Measurements from ENCODE around the gene TMEM138.
A peak's percentile ranks its signal among the peaks of the same experiment; 100 is the strongest.

TMEM138 gene

DNA sequence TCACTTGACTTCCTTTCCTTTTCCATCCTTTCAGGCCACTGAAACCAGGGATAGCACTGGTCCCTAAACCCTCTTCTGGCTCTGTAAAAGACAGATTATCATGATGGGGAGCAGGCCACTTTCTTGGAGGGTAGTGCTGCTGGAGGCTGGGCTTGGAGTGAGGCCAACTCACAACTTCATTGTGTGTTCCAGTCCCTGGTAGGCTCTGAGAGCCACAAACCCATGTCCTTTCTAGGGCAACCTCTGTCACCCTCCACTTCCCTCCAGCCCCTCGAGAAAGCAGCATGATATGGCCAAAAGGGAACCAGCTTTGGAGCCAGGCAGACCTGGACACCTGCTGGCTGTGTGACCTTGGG, 26.8 kb upstream of the TMEM138 start:
- no peak overlapping the region for H3K4me3 ChIP-seq (ENCODE audit: low read depth, low read length)
- no peak for DNase-seq (ENCODE audit: low read depth)
- TF ChIP-seq MYC (IDR thresholded peaks at IDR 0.05; ENCODE audit: low read depth, low read length) = no peak
- TF ChIP-seq, protein P1, sequence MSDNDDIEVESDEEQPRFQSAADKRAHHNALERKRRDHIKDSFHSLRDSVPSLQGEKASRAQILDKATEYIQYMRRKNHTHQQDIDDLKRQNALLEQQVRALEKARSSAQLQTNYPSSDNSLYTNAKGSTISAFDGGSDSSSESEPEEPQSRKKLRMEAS (IDR thresholded peaks at IDR 0.05; ENCODE audit: low read depth, low read length) = no peak
- no peak for TF ChIP-seq POLR2A (IDR thresholded peaks at IDR 0.05; ENCODE audit: extremely low read depth, insufficient read length)
- TF ChIP-seq, protein P2, sequence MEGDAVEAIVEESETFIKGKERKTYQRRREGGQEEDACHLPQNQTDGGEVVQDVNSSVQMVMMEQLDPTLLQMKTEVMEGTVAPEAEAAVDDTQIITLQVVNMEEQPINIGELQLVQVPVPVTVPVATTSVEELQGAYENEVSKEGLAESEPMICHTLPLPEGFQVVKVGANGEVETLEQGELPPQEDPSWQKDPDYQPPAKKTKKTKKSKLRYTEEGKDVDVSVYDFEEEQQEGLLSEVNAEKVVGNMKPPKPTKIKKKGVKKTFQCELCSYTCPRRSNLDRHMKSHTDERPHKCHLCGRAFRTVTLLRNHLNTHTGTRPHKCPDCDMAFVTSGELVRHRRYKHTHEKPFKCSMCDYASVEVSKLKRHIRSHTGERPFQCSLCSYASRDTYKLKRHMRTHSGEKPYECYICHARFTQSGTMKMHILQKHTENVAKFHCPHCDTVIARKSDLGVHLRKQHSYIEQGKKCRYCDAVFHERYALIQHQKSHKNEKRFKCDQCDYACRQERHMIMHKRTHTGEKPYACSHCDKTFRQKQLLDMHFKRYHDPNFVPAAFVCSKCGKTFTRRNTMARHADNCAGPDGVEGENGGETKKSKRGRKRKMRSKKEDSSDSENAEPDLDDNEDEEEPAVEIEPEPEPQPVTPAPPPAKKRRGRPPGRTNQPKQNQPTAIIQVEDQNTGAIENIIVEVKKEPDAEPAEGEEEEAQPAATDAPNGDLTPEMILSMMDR (IDR thresholded peaks at IDR 0.05; ENCODE audit: low read depth, low read length) = no peak

DNA sequence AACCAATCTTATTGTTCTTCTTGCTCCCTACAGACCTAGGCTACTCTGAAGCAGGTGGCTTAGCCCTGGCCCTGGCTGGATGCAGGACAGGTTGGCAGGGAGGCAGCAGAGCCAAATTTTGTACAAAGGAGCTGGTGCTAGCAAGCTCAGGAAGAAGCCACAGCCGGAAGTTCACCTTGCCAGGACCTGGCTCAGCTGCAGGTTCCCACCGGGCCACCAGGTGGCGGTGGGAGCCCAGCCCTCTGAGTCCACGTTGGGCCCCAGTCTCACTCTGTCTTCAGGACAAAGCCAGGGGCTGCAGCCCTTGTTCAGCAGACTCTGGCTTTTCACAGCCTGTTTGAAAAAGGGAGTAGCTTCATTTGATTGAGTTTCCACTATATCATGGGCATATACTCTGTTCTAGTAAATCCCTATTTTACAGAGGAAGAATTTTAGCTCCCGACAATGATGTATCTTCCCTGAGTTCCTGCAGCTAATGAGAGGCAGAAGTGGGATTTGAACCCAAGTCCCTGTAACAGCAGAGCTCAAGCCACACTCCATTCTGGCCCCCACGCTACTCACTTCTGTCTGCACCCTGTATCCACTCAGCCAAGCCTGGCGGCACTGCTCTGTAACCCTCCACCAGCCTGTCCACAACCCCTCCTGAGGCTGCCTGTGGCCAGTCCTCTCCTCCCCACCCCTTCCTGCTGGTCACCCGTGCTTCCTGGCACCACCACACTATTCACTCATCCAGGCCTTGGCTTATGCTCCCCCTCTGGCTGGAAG, 25.8 kb upstream of the TMEM138 start:
- TF ChIP-seq POLR2A (IDR thresholded peaks at IDR 0.05; ENCODE audit: extremely low read depth, insufficient read length) (no peak), MYC (IDR thresholded peaks at IDR 0.05; ENCODE audit: low read depth, low read length) (peak; percentile 70; the same call in 1 of the 2 replicates)
- TF ChIP-seq, protein P1 (IDR thresholded peaks at IDR 0.05; ENCODE audit: low read depth, low read length) = peak; percentile 74
- TF ChIP-seq, protein P2 (IDR thresholded peaks at IDR 0.05; ENCODE audit: low read depth, low read length) = peak; percentile 98

DNA sequence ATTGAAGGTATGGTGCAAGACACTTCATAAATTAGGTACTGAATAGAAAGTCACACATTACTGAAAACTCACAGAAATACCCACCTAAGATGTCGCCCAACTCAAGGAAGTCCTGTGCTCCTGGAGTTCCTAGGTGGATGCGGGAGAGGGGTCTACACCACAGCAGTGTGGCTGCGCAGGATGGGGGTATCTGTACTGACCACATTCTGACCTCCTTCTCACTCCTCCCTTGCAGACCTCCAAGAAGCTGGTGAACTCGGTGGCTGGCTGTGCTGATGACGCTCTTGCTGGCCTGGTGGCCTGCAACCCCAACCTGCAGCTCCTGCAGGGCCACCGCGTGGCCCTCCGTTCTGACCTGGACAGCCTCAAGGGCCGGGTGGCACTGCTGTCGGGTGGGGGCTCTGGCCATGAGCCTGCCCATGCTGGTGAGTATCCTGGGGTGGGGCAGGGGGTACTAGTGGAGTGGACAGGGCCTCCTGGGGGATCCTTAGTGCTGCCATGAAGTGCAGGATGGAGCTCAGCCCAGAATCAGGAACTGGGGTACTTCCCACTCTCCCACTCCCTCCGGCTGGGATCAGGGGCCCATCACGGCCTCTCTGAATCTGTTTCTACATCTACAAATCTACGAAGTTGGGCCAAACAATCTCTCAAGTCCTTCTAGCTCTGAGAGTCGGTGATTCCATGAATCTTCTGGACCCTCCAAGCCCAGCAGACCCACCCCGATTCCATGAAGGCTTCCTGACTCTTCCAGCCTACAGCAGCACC, 24.3 kb upstream of the TMEM138 start:
- H3K4me3 ChIP-seq (ENCODE audit: low read depth, low read length) = no peak overlapping the region
- no peak for DNase-seq (ENCODE audit: low read depth)
- TF ChIP-seq, protein P2 (IDR thresholded peaks at IDR 0.05; ENCODE audit: low read depth, low read length) = no peak
- TF ChIP-seq, protein P1 (IDR thresholded peaks at IDR 0.05; ENCODE audit: low read depth, low read length) = no peak
- TF ChIP-seq MYC (IDR thresholded peaks at IDR 0.05; ENCODE audit: low read depth, low read length) = no peak
- TF ChIP-seq POLR2A (IDR thresholded peaks at IDR 0.05; ENCODE audit: extremely low read depth, insufficient read length) = no peak

More for the DNA sequence above, 25.8 kb upstream of the TMEM138 start:
- H3K4me3 ChIP-seq (ENCODE audit: low read depth, low read length) = no peak overlapping the region
- DNase-seq (ENCODE audit: low read depth) = peak; percentile 88

DNA sequence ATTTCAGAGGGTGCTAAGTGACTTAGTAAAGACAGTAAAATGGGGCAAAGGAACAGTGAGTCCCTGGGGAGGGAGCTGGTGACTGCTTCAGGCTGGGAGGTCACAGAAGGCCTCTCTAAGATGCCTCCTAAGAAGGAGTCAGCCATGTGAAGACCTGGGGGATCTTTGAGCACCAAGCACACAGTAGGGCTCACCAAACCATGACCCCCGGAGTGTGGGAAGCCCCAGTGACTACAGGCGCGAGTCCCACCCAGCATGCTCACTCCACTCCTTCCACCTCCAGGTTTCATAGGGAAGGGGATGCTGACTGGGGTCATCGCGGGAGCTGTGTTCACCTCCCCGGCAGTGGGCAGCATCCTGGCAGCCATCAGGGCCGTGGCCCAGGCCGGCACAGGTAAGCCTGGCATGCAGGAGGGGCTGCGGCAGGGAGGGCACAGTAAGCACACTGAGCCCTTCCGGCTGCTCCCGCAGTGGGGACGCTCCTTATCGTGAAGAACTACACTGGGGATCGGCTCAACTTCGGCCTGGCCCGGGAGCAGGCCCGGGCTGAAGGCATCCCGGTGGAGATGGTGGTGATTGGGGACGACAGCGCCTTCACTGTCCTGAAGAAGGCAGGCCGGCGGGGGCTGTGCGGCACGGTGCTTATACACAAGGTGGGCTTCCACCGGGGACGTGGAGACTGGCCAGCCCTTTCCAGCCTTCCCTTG, 23.2 kb upstream of the TMEM138 start:
- no peak overlapping the region for H3K4me3 ChIP-seq (ENCODE audit: low read depth, low read length)
- DNase-seq (ENCODE audit: low read depth) = no peak

DNA sequence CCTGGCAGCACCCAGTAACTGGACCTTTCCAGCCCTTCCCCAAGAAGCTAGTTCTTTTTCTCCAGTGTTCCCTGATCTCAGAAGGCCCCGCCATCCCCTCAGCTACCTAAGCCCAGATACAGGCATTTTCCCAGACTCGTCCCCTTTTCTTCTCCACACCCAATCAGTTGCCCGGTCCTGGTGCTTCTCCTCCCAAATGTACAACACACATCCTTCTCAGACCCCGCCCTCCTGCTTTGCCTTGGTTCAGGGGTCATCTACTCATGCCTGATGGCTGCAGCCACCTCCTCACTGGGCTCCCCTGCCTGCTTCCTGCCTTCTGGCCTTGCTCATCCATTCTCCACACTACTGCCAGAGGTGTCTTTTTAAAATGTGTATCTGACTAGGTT, 22.7 kb upstream of the TMEM138 start:
- no peak for TF ChIP-seq POLR2A (IDR thresholded peaks at IDR 0.05; ENCODE audit: extremely low read depth, insufficient read length)
- TF ChIP-seq MYC (IDR thresholded peaks at IDR 0.05; ENCODE audit: low read depth, low read length) = no peak
- H3K4me3 ChIP-seq (ENCODE audit: low read depth, low read length) = no peak overlapping the region
- no peak for DNase-seq (ENCODE audit: low read depth)

More for the DNA sequence above, 23.2 kb upstream of the TMEM138 start:
- TF ChIP-seq, protein P2 (IDR thresholded peaks at IDR 0.05; ENCODE audit: low read depth, low read length) = no peak
- TF ChIP-seq, protein P1 (IDR thresholded peaks at IDR 0.05; ENCODE audit: low read depth, low read length) = no peak
- no peak for TF ChIP-seq POLR2A (IDR thresholded peaks at IDR 0.05; ENCODE audit: extremely low read depth, insufficient read length)
- TF ChIP-seq MYC (IDR thresholded peaks at IDR 0.05; ENCODE audit: low read depth, low read length) = no peak

All from NB4 (cell line).